Hepatocyte (in vitro differentiated cells): Measurements from ENCODE around the gene FOXQ1. TPM values are rescaled to one million over a fixed set of nuclear protein-coding genes. Genes with fewer than 3 reads are reported as not detected.

ENCODE experiments used
- DNase-seq: peaks from one replicate; pipeline ENCODE4 v3.0.0-alpha.2; 2016; ENCODE audit warnings: low spot score
- H2AFZ ChIP-seq: fragments of 200-600 bp; sonication (generic); 2 replicates; pipeline ENCODE4 v1.6.0; 2016; ENCODE audit warnings: antibody characterized with exemption, mild to moderate bottlenecking
- H3K27ac ChIP-seq: fragments of 200-600 bp; sonication (generic); 2 replicates; pipeline ENCODE4 v1.5.1; 2016; ENCODE audit warnings: mild to moderate bottlenecking
- H3K27me3 ChIP-seq: fragments of 200-600 bp; sonication (generic); 2 replicates; pipeline ENCODE4 v1.6.1; 2016
- H3K36me3 ChIP-seq: fragments of 200-600 bp; sonication (generic); replicated peaks from 2 replicates; pipeline ENCODE4 v1.5.1; 2016; ENCODE audit warnings: low read depth; ENCODE audit not compliant: insufficient read depth
- H3K4me1 ChIP-seq: fragments of 200-600 bp; sonication (generic); 2 replicates; pipeline ENCODE4 v1.5.1; 2016; ENCODE audit warnings: mild to moderate bottlenecking, moderate library complexity; ENCODE audit not compliant: insufficient read depth
- H3K4me2 ChIP-seq: fragments of 200-600 bp; sonication (generic); 2 replicates; pipeline ENCODE4 v1.6.0; 2016
- H3K4me3 ChIP-seq: fragments of 200-600 bp; sonication (generic); 2 replicates; pipeline ENCODE4 v1.5.1; 2016; ENCODE audit warnings: mild to moderate bottlenecking
- H3K79me2 ChIP-seq: fragments of 200-600 bp; sonication (generic); 2 replicates; pipeline ENCODE4 v1.6.0; 2017; ENCODE audit warnings: mild to moderate bottlenecking
- H3K9me2 ChIP-seq: fragments of 200-600 bp; sonication (generic); replicated peaks from 2 replicates; pipeline ENCODE4 v1.6.0; 2017; ENCODE audit warnings: mild to moderate bottlenecking; ENCODE audit not compliant: insufficient read depth
- H3K9me3 ChIP-seq: fragments of 200-600 bp; sonication (generic); 2 replicates; pipeline ENCODE4 v1.5.1; 2016; ENCODE audit warnings: low read depth, mild to moderate bottlenecking
- H4K20me1 ChIP-seq: fragments of 200-600 bp; sonication (generic); 2 replicates; pipeline ENCODE4 v1.6.0; 2016; ENCODE audit warnings: mild to moderate bottlenecking; ENCODE audit not compliant: insufficient read depth, poor library complexity, severe bottlenecking
- CTCF ChIP-seq: fragments of 200-600 bp; sonication (generic); IDR thresholded peaks from 2 replicates; pipeline ENCODE4 v1.5.1; 2016; ENCODE audit warnings: antibody characterized with exemption, mild to moderate bottlenecking; ENCODE audit not compliant: poor library complexity
- EZH2 ChIP-seq: fragments of 200-600 bp; sonication (generic); IDR thresholded peaks from 2 replicates; pipeline ENCODE4 v1.6.1; 2016; ENCODE audit warnings: antibody characterized with exemption, mild to moderate bottlenecking, borderline replicate concordance
- EZH2phosphoT487 ChIP-seq: fragments of 200-600 bp; sonication (generic); IDR thresholded peaks from one replicate; pipeline ENCODE4 v1.6.1; 2018; ENCODE audit warnings: antibody characterized with exemption, mild to moderate bottlenecking, low read depth, moderate library complexity; ENCODE audit not compliant: unreplicated experiment, severe bottlenecking
- WGBS: methylation state at CpG from one replicate; pipeline ENCODE4 v1.1.6; 2016; ENCODE audit warnings: low lambda C conversion rate; ENCODE audit errors: missing lambda C conversion rate; 5-methylcytosine and 5-hydroxymethylcytosine counted together
- polyA plus RNA-seq: library from polyadenylated mRNA; unstranded; fragments of >200 nt; fragmentation: Nextera tagmentation; extraction: Ambion mirVana; gene quantifications from 2 replicates; pipeline ENCODE4 v1.2.1, GENCODE V29; 2016
- total RNA-seq: library from RNA; depleted of rRNA; stranded (reverse); fragments of >200 nt; gene quantifications from 2 replicates; pipeline ENCODE4 v1.2.3, GENCODE V29; 2014

FOXQ1 gene
- total and polyA plus RNA-seq, 2 experiments from 2014 or later = 12.8 to 25.9 TPM

- no peak overlapping the region for H2AFZ ChIP-seq
- no peaks in the 10 kb centered on the region for H4K20me1 ChIP-seq
- H3K9me2 ChIP-seq = no peaks in the 10 kb centered on the region
- H3K4me3 ChIP-seq = no peak overlapping the region
- WGBS = 79% methylated on average over 18 of the region's 18 CpGs
- peak; percentile 53 for DNase-seq
- no peaks in the 10 kb centered on the region for H3K36me3 ChIP-seq
- H3K4me1 ChIP-seq = peaks cover 11% of the 10 kb centered on the region
- H3K27me3 ChIP-seq = no peaks in the 10 kb centered on the region
- TF ChIP-seq EZH2phosphoT487 = no peak
- TF ChIP-seq CTCF = no peak
- no peak for TF ChIP-seq EZH2
- H3K9me3 ChIP-seq = no peaks in the 10 kb centered on the region
- H3K4me2 ChIP-seq = no peak overlapping the region
- H3K79me2 ChIP-seq = no peaks in the 10 kb centered on the region
- peak overlapping the region; percentile 81 for H3K27ac ChIP-seq
Observed at GRCh38 chr6:1267790-1268762, 43.8 kb upstream of the FOXQ1 start.

- no peaks in the 10 kb centered on the region for H4K20me1 ChIP-seq
- no peak for DNase-seq
- no peaks in the 10 kb centered on the region for H3K27me3 ChIP-seq
- H3K9me3 ChIP-seq = no peaks in the 10 kb centered on the region
- no peak overlapping the region for H2AFZ ChIP-seq
- no peaks in the 10 kb centered on the region for H3K79me2 ChIP-seq
- peaks cover 8% of the 10 kb centered on the region for H3K4me1 ChIP-seq
- no peaks in the 10 kb centered on the region for H3K36me3 ChIP-seq
- no peak overlapping the region for H3K4me2 ChIP-seq
- no peak for TF ChIP-seq EZH2phosphoT487
- no peak for TF ChIP-seq EZH2
- no peak for TF ChIP-seq CTCF
- H3K27ac ChIP-seq = no peak overlapping the region
- WGBS = 95% methylated on average over 11 of the region's 11 CpGs
- H3K4me3 ChIP-seq = no peak overlapping the region
- H3K9me2 ChIP-seq = no peaks in the 10 kb centered on the region
Observed at GRCh38 chr6:1271071-1271763, 40.7 kb upstream of the FOXQ1 start.

GRCh38 chr6:1278061-1278720 lies 33.7 kb upstream of the FOXQ1 start:
- H3K27me3 ChIP-seq = no peaks in the 10 kb centered on the region
- H4K20me1 ChIP-seq = no peaks in the 10 kb centered on the region
- H2AFZ ChIP-seq = no peak overlapping the region
- no peaks in the 10 kb centered on the region for H3K36me3 ChIP-seq
- no peaks in the 10 kb centered on the region for H3K4me1 ChIP-seq
- no peaks in the 10 kb centered on the region for H3K79me2 ChIP-seq
- TF ChIP-seq EZH2 (no peak), CTCF (no peak), EZH2phosphoT487 (no peak)
- no peaks in the 10 kb centered on the region for H3K9me2 ChIP-seq
- no peaks in the 10 kb centered on the region for H3K9me3 ChIP-seq
- DNase-seq = no peak
- no peak overlapping the region for H3K4me2 ChIP-seq
- no peak overlapping the region for H3K4me3 ChIP-seq
- 88% methylated on average over 5 of the region's 5 CpGs for WGBS
- H3K27ac ChIP-seq = no peak overlapping the region
